Natural killer cell (primary cell): ENCODE measurements around the gene MBD5. TPM values are rescaled to one million over a fixed set of nuclear protein-coding genes. Genes with fewer than 3 reads are reported as not detected.

ENCODE experiments used
- ATAC-seq, 3 donors: fragments of 150-1000 bp in 2 of 3; fragments of 200-7000 bp in 1 of 3; cut with Tn5 transposase; 1 replicate in 1 of 3; 2 replicates in 2 of 3; pipeline ENCODE4 v1.10.0; 2021; ENCODE audit warnings: mild to moderate bottlenecking in 2 of 3, moderate library complexity in 2 of 3
- DNase-seq, 2 donors: peaks; one replicate each; pipeline versions ENCODE4 v3.0.0 to v3.0.0-alpha.2; 2013 to 2021; ENCODE audit warnings: mixed read lengths in 1 of 2
- H3K27ac ChIP-seq: one replicate; pipeline ENCODE4 v1.5.1; 2013; ENCODE audit warnings: mild to moderate bottlenecking, low read length
- H3K27me3 ChIP-seq: one replicate; pipeline ENCODE4 v1.6.1; 2013; ENCODE audit warnings: low read length; ENCODE audit not compliant: control insufficient read depth, insufficient read depth
- H3K36me3 ChIP-seq: one replicate; pipeline ENCODE4 v1.6.1; 2013; ENCODE audit warnings: low read length; ENCODE audit not compliant: control insufficient read depth, insufficient read depth
- H3K4me1 ChIP-seq: one replicate; pipeline ENCODE4 v1.6.1; 2013; ENCODE audit warnings: low read length; ENCODE audit not compliant: control insufficient read depth, insufficient read depth
- H3K4me3 ChIP-seq: one replicate; pipeline ENCODE4 v1.5.1; 2013; ENCODE audit warnings: low read length
- H3K9me3 ChIP-seq: one replicate; pipeline ENCODE4 v1.6.1; 2013; ENCODE audit warnings: low read length; ENCODE audit not compliant: control insufficient read depth, insufficient read depth
- H3K27ac Mint-ChIP-seq, 2 donors: one replicate each; pipeline ENCODE4 v1.8.0; 2022; ENCODE audit warnings: mild to moderate bottlenecking in 2 of 2, mixed read lengths in 2 of 2, moderate library complexity in 1 of 2
- H3K27me3 Mint-ChIP-seq, 2 donors: one replicate each; pipeline ENCODE4 v1.8.0; 2022; ENCODE audit warnings: low read depth in 2 of 2, mixed read lengths in 2 of 2
- H3K36me3 Mint-ChIP-seq: one replicate; pipeline ENCODE4 v1.8.0; 2022; ENCODE audit warnings: mixed read lengths
- H3K4me1 Mint-ChIP-seq, 2 donors: one replicate each; pipeline ENCODE4 v1.8.0; 2022; ENCODE audit warnings: mixed read lengths in 2 of 2
- H3K4me3 Mint-ChIP-seq: one replicate; pipeline ENCODE4 v1.8.0; 2022; ENCODE audit warnings: mild to moderate bottlenecking, moderate library complexity, mixed read lengths
- H3K9me3 Mint-ChIP-seq, 2 donors: one replicate each; pipeline ENCODE4 v1.8.0; 2022; ENCODE audit warnings: mixed read lengths in 2 of 2
- CTCF ChIP-seq: fragments of 200-600 bp; IDR thresholded peaks from one replicate; pipeline ENCODE4 v1.8.0; 2022; ENCODE audit warnings: antibody characterized with exemption
- WGBS: methylation state at CpG from one replicate; pipeline ENCODE4 v1.1.7; 2013; ENCODE audit warnings: missing lambda C conversion rate; ENCODE audit not compliant: insufficient coverage; 5-methylcytosine and 5-hydroxymethylcytosine counted together
- intact Hi-C: fragments of 100-400 bp; cut with micrococcal nuclease; formaldehyde crosslinking; loops from one replicate; pipeline ENCODE4 v1.14.2; 2022
- total RNA-seq, 4 donors: library from RNA; stranded (reverse); fragments of 120-200 nt in 1 of 4; gene quantifications; one replicate each; pipeline versions ENCODE4 v1.2.3 to v1.2.4, GENCODE V29; 2013 to 2022

Gene MBD5
- total RNA-seq, 3 donors from 2014 or later (not counting 1 experiment from before 2014, with no cell fraction given) = 83.8 to 96.3 (median 89.7) TPM

- Histone ChIP-seq H3K27me3 (no peaks in the 10 kb centered on the region), H3K4me3 (no peak overlapping the region), H3K9me3 (no peaks in the 10 kb centered on the region), H3K36me3 (no peaks in the 10 kb centered on the region), H3K4me1 (no peaks in the 10 kb centered on the region), H3K27ac (no peak overlapping the region)
- no peak for TF ChIP-seq CTCF
- Mint-ChIP-seq H3K27ac (no peak overlapping the region), H3K36me3 (no peaks in the 10 kb centered on the region), H3K4me1 (peaks cover 0 to 4% of the 10 kb centered on the region in 2 donors), H3K27me3 (no peaks in the 10 kb centered on the region), H3K9me3 (peaks cover 0 to 8% of the 10 kb centered on the region in 2 donors), H3K4me3 (no peak overlapping the region)
- intact Hi-C loops = no loop called here
- DNase-seq (no peak), ATAC-seq (no peak)
These were observed 75.1 kb downstream of the MBD5 start for GRCh38 chr2:148096012-148096411.

GRCh38 chr2:148102641-148103040 lies 81.8 kb downstream of the MBD5 start:
- Mint-ChIP-seq H3K27me3 (no peaks in the 10 kb centered on the region), H3K27ac (no peak overlapping the region), H3K4me3 (no peak overlapping the region), H3K9me3 (no peaks in the 10 kb centered on the region), H3K4me1 (peaks cover 0 to 5% of the 10 kb centered on the region in 2 donors), H3K36me3 (no peaks in the 10 kb centered on the region)
- no peak for TF ChIP-seq CTCF
- no peak overlapping the region for H3K4me3 ChIP-seq
- WGBS = 0% methylated on average over 1 of the region's 1 CpG
- H3K9me3 ChIP-seq = no peaks in the 10 kb centered on the region
- H3K36me3 ChIP-seq = no peaks in the 10 kb centered on the region
- H3K4me1 ChIP-seq = no peaks in the 10 kb centered on the region
- intact Hi-C loops = no loop called here
- H3K27me3 ChIP-seq = no peaks in the 10 kb centered on the region
- ATAC-seq (no peak), DNase-seq (no peak)
- H3K27ac ChIP-seq = no peak overlapping the region

GRCh38 chr2:148103946-148104345 lies 83.1 kb downstream of the MBD5 start:
- H3K27me3 ChIP-seq = no peaks in the 10 kb centered on the region
- Mint-ChIP-seq H3K4me1 (peaks cover 0 to 5% of the 10 kb centered on the region in 2 donors), H3K27me3 (no peaks in the 10 kb centered on the region), H3K9me3 (no peaks in the 10 kb centered on the region), H3K4me3 (no peak overlapping the region), H3K36me3 (no peaks in the 10 kb centered on the region), H3K27ac (peak overlapping the region in 1 of 2 donors; percentile 7)
- H3K36me3 ChIP-seq = no peaks in the 10 kb centered on the region
- intact Hi-C loops = no loop called here
- no peaks in the 10 kb centered on the region for H3K9me3 ChIP-seq
- no peak for ATAC-seq
- H3K4me3 ChIP-seq = no peak overlapping the region
- H3K4me1 ChIP-seq = no peaks in the 10 kb centered on the region
- no peak for DNase-seq
- TF ChIP-seq CTCF = no peak
- no peak overlapping the region for H3K27ac ChIP-seq

GRCh38 chr2:148106331-148106730 lies 85.4 kb downstream of the MBD5 start:
- no peaks in the 10 kb centered on the region for H3K36me3 ChIP-seq
- Mint-ChIP-seq H3K27ac (no peak overlapping the region), H3K4me3 (no peak overlapping the region), H3K27me3 (no peaks in the 10 kb centered on the region), H3K9me3 (no peaks in the 10 kb centered on the region), H3K4me1 (peaks cover 0 to 9% of the 10 kb centered on the region in 2 donors), H3K36me3 (no peaks in the 10 kb centered on the region)
- H3K4me1 ChIP-seq = no peaks in the 10 kb centered on the region
- H3K4me3 ChIP-seq = no peak overlapping the region
- intact Hi-C loops = no loop called here
- H3K9me3 ChIP-seq = no peaks in the 10 kb centered on the region
- ATAC-seq = no peak
- no peak overlapping the region for H3K27ac ChIP-seq
- TF ChIP-seq CTCF = no peak
- H3K27me3 ChIP-seq = no peaks in the 10 kb centered on the region
- DNase-seq = no peak
